ENCODE results near the gene ELP4.

GRCh38 chr11:31793264-31793663 lies 283.7 kb downstream of the ELP4 start:
- no peak for TF ChIP-seq CTCF (IDR thresholded peaks at IDR 0.05)
- TF ChIP-seq POLR2AphosphoS5 (IDR thresholded peaks at IDR 0.05), result no peak
- TF ChIP-seq POLR2A (IDR thresholded peaks at IDR 0.05), result no peak
